Pancreas (tissue), 10 donors: Measurements from ENCODE around the gene TMEM256. TPM values are rescaled to one million over a fixed set of nuclear protein-coding genes. Genes with fewer than 3 reads are reported as not detected.
A peak's percentile ranks its signal among the peaks of the same experiment; 100 is the strongest.

Source experiments
- ATAC-seq, 4 donors: fragments of 200-7000 bp; cut with Tn5 transposase; one replicate each; pipeline versions ENCODE4 v1.8.0 to v1.9.1; 2020; ENCODE audit warnings: mild to moderate bottlenecking in 4 of 4, moderate library complexity in 4 of 4
- DNase-seq, 6 donors: peaks; one replicate each; pipeline ENCODE4 v3.0.0-alpha.2; 2020
- FAIRE-seq: peaks from 2 replicates; lab custom pipeline; 2012; peaks lifted over from hg19 to GRCh38; lab: Jason Lieb, UNC
- H3K27ac ChIP-seq, 4 donors: fragments of 200-600 bp; sonication (generic); 1 replicate in 3 of 4; 2 replicates in 1 of 4; pipeline versions ENCODE4 v1.5.0 to v1.8.0; 2020
- H3K27me3 ChIP-seq, 4 donors: fragments of 200-600 bp; one replicate each; pipeline ENCODE4 v1.8.0; 2021
- H3K36me3 ChIP-seq, 3 donors: fragments of 200-600 bp; sonication (generic) in 1 of 3; one replicate each; pipeline versions ENCODE4 v1.5.0 to v1.8.0; 2020 to 2021
- H3K4me1 ChIP-seq, 3 donors: fragments of 200-600 bp; one replicate each; pipeline ENCODE4 v1.8.0; 2021
- H3K4me3 ChIP-seq, 4 donors: fragments of 200-600 bp; sonication (generic) in 2 of 4; one replicate each; pipeline versions ENCODE4 v1.5.0 to v1.8.0; 2020 to 2021
- H3K9me3 ChIP-seq, 4 donors: fragments of 200-600 bp; one replicate each; pipeline ENCODE4 v1.8.0; 2021
- CTCF ChIP-seq, 4 donors: fragments of 200-600 bp; sonication (generic) in 3 of 4; IDR thresholded peaks; one replicate each; pipeline versions ENCODE4 v1.5.0 to v1.8.0; 2021; ENCODE audit warnings: antibody characterized with exemption in 4 of 4
- WGBS, 2 donors: extraction: QIAGEN DNeasy Blood & Tissue Kit; methylation state at CpG; one replicate each; pipeline ENCODE4 v1.1.7; 2013; 5-methylcytosine and 5-hydroxymethylcytosine counted together
- intact Hi-C, 3 donors: fragments of 100-400 bp; cut with DNase I; formaldehyde crosslinking; loops; one replicate each; pipeline versions ENCODE4 v1.11.1 to v1.14.2; 2022
- polyA plus RNA-seq, 2 donors: library from polyadenylated mRNA; stranded (reverse); fragments of 200-250 nt; gene quantifications; one replicate each; pipeline ENCODE4 v1.2.3, GENCODE V29; 2013
- total RNA-seq, 6 donors: library from RNA; stranded (reverse); fragmentation: NEBNext Ultra II Directional in 4 of 6; extraction: Animal tissue kit (Norgen Biotek cat#: 25700) in 4 of 6; gene quantifications; one replicate each; pipeline versions ENCODE4 v1.2.1 to v1.2.4, GENCODE V29; 2021 to 2023
- donor health status: healthy with polysubstance abuse.
- donor health status: DM: no; HTN: no; CAD: no; lungs with moderate emphysema.
- donor health status: DM: no; HTN: no; CAD: no.
- donor health status: control.
- donor health status: control.
- donor health status: Bipolar disorder and iron deficiency.
- donor health status: DM: yes; HTN: yes; CAD: no.
- donor health status: DM: no; HTN: no; CAD: no.
- donor health status: DM: no; HTN: no; CAD: no.
- donor health status: DM: yes; HTN: yes; CAD: no.

TMEM256 gene
- total and polyA plus RNA-seq, 8 donors = 32.8 to 119 (median 51.2) TPM

GRCh38 chr17:7431231-7431630 is 27.3 kb upstream of the TMEM256 start:
- no peaks in the 10 kb centered on the region for H3K27me3 ChIP-seq
- H3K27ac ChIP-seq = no peak overlapping the region
- no peak for DNase-seq
- no peak for TF ChIP-seq CTCF (IDR thresholded peaks at IDR 0.05)
- ATAC-seq = no peak
- no peaks in the 10 kb centered on the region for H3K36me3 ChIP-seq
- intact Hi-C loops = loop anchor here in 2 of 3 donors (10.0 kb wide), 1 partner anchor 76 kb away; the partner anchor contains the start of genes KCTD11 (in 2 of the 2) and TMEM95 (in 2 of the 2)
- WGBS, 2 donors = 84 to 94% methylated on average over 1 of the region's 1 CpG
- H3K4me3 ChIP-seq = no peak overlapping the region
- H3K4me1 ChIP-seq = peaks cover 0 to under 1% (median 0%) of the 10 kb centered on the region in 3 donors
- FAIRE-seq = no peak
- H3K9me3 ChIP-seq = no peaks in the 10 kb centered on the region

GRCh38 chr17:7429722-7430121 is 25.8 kb upstream of the TMEM256 start:
- Histone ChIP-seq H3K4me3 (no peak overlapping the region), H3K4me1 (no peaks in the 10 kb centered on the region), H3K27ac (no peak overlapping the region), H3K36me3 (no peaks in the 10 kb centered on the region), H3K27me3 (no peaks in the 10 kb centered on the region), H3K9me3 (no peaks in the 10 kb centered on the region)
- intact Hi-C loops = loop anchor here in 2 of 3 donors (10.0 kb wide), 1 partner anchor 75 kb away; the partner anchor contains the start of genes KCTD11 (in 2 of the 2) and TMEM95 (in 2 of the 2)
- 84 to 90% methylated on average over 10 of the region's 10 CpGs for WGBS, 2 donors
- no peak for ATAC-seq
- TF ChIP-seq CTCF (IDR thresholded peaks at IDR 0.05) = no peak
- DNase-seq = peak in 1 of 6 donors; percentile 74
- no peak for FAIRE-seq

DNA sequence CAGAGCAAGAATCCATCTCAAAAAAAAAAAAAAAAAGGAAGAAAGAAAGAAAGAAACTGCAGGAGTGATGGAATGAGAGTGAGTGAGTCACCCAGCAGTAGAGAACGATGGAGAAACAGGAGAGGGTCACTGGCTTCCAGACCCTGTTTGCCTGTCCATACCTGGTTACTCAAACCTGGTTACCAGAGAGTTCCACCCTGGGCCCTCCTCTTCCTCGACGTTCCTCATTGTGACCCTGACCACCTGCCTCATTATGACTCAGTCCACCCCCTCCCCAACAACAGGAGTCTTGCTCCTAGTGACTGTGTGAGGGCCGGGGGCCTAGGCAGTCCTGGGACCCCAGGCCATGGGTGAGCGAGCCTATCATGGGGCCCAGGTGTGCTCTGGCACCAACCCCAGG is 24.7 kb upstream of the TMEM256 start, which contains the start of gene SPEM3:
SPEM3 (plus strand) TSS at position 301 of the 400 bp plus-strand sequence; CDS start at position 347, 46 bp downstream.
- Histone ChIP-seq H3K9me3 (no peaks in the 10 kb centered on the region), H3K27ac (no peak within 1 kb of the TSS), H3K36me3 (no peaks in the 10 kb centered on the region), H3K27me3 (no peaks in the 10 kb centered on the region), H3K4me3 (no peak within 1 kb of the TSS), H3K4me1 (no peaks in the 10 kb centered on the region)
- no peak for TF ChIP-seq CTCF (IDR thresholded peaks at IDR 0.05)
- no peak for DNase-seq
- no peak for FAIRE-seq
- 46 to 64% methylated on average over 5 of the region's 5 CpGs for WGBS, 2 donors
- intact Hi-C loops = no loop called here
- no peak for ATAC-seq

DNA sequence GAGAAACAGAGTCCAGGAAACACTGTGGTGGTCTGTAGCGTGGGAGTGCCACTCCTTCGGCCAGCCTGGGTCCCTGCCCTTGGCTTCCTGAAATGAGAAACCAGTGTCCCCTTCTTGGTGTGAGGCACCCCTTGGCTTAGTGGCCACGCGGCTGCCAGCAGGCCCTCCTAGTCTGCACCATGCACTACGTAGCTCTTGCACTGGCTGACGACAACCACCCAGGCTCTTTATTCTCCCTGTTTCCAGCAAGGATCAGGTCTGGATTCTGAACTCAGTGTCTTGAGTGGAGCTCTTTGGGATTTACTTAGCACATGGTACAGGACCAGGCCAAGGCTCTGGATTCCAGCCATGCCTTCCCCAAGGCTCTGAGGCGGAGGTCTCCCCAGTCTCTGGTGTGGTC is 23.7 kb upstream of the TMEM256 start:
- H3K36me3 ChIP-seq = no peaks in the 10 kb centered on the region
- 89 to 92% methylated on average over 7 of the region's 7 CpGs for WGBS, 2 donors
- DNase-seq = no peak
- intact Hi-C loops = no loop called here
- no peak overlapping the region for H3K4me3 ChIP-seq
- H3K4me1 ChIP-seq = no peaks in the 10 kb centered on the region
- H3K27me3 ChIP-seq = no peaks in the 10 kb centered on the region
- no peak for TF ChIP-seq CTCF (IDR thresholded peaks at IDR 0.05)
- H3K27ac ChIP-seq = no peak overlapping the region
- ATAC-seq = no peak
- FAIRE-seq = no peak
- no peaks in the 10 kb centered on the region for H3K9me3 ChIP-seq

GRCh38 chr17:7426896-7427489 is 23.1 kb upstream of the TMEM256 start:
- TF ChIP-seq CTCF (IDR thresholded peaks at IDR 0.05) = no peak
- H3K9me3 ChIP-seq = no peaks in the 10 kb centered on the region
- FAIRE-seq = no peak
- no peaks in the 10 kb centered on the region for H3K27me3 ChIP-seq
- no peak overlapping the region for H3K27ac ChIP-seq
- DNase-seq = peak in 2 of 6 donors; percentile 36 to 71
- no peaks in the 10 kb centered on the region for H3K36me3 ChIP-seq
- intact Hi-C loops = no loop called here
- H3K4me3 ChIP-seq = no peak overlapping the region
- WGBS, 2 donors = 84 to 92% methylated on average over 29 of the region's 29 CpGs
- H3K4me1 ChIP-seq = no peaks in the 10 kb centered on the region
- no peak for ATAC-seq
